HepG2 (cell line): ENCODE measurements around the gene NBEA. TPM values are rescaled to one million over a fixed set of nuclear protein-coding genes. Genes with fewer than 3 reads are reported as not detected.

Source experiments
- ATAC-seq: fragments of 200-7000 bp; cut with Tn5 transposase; 3 replicates; pipeline ENCODE4 v1.9.1; 2020; ENCODE audit warnings: mild to moderate bottlenecking, moderate library complexity
- BruUV-seq: library from RNA; stranded (reverse); fragments of 400-500 nt; replicated peaks from 2 replicates; lab custom pipeline; 2021; lab: Mats Ljungman, UMichigan
- CTCF ChIA-PET: fragments of 300-600 bp; formaldehyde crosslinking; extraction: SDS; loops from one replicate; lab custom pipeline; 2021; ENCODE audit warnings: low total read pairs, inconsistent platforms, low intra/inter-chr PET ratio; lab: Yijun Ruan, JAX
- POLR2A ChIA-PET: fragments of 350-600 bp; sonication (Branson Sonifier 250); formaldehyde crosslinking; loops from one replicate; lab custom pipeline; 2020; ENCODE audit warnings: antibody characterized with exemption, inconsistent platforms; lab: Yijun Ruan, JAX
- DNase-seq: peaks from one replicate; pipeline ENCODE4 v3.0.0-alpha.2; 2015; ENCODE audit warnings: low spot score
- FAIRE-seq: peaks from 3 replicates; lab custom pipeline; 2011; peaks lifted over from hg19 to GRCh38; lab: Jason Lieb, UNC
- H2AFZ ChIP-seq: one replicate; pipeline ENCODE4 v1.6.1; 2011; ENCODE audit warnings: low read length, inconsistent platforms
- H3K27ac ChIP-seq: fragments of 300-600 bp; 3 replicates; pipeline ENCODE4 v1.8.0; 2011; ENCODE audit warnings: mixed run types, mild to moderate bottlenecking, mixed read lengths, low read length, inconsistent platforms; ENCODE audit not compliant: insufficient read depth; ENCODE audit errors: extremely low read length
- H3K27me3 ChIP-seq, 2 experiments: fragments of 200-600 bp in 1 of 2; 2 replicates in 1 of 2; 3 replicates in 1 of 2; pipeline versions ENCODE4 v1.6.0 to v1.8.0; 2011; ENCODE audit warnings: low read length in 2 of 2, mild to moderate bottlenecking in 2 of 2, moderate library complexity in 2 of 2, inconsistent platforms in 1 of 2; ENCODE audit not compliant: insufficient read depth in 2 of 2, control insufficient read depth in 1 of 2
- H3K36me3 ChIP-seq, 2 experiments: fragments of 200-600 bp in 1 of 2; replicated peaks in 1 of 2; 2 replicates in 1 of 2; 3 replicates in 1 of 2; pipeline versions ENCODE4 v1.5.1 to v1.8.0; 2011; ENCODE audit warnings: low read length in 2 of 2, inconsistent platforms in 1 of 2; ENCODE audit not compliant: insufficient read depth in 2 of 2, control insufficient read depth in 1 of 2
- H3K4me1 ChIP-seq: 2 replicates; pipeline ENCODE4 v1.5.1; 2012; ENCODE audit warnings: low read length, inconsistent platforms; ENCODE audit not compliant: insufficient read depth
- H3K4me2 ChIP-seq: 2 replicates; pipeline ENCODE4 v1.6.0; 2011; ENCODE audit warnings: low read depth, low read length, inconsistent platforms
- H3K4me3 ChIP-seq, 3 experiments: fragments of 200-600 bp in 1 of 3; sonication (generic), shearing (Covaris generic) in 1 of 3; replicated peaks in 1 of 3; 2 replicates each; pipeline ENCODE4 v1.5.1; 2011 to 2016; ENCODE audit warnings: low read length in 3 of 3, inconsistent platforms in 2 of 3, low read depth in 2 of 3, mild to moderate bottlenecking in 2 of 3, control low read depth in 1 of 3, mixed read lengths in 1 of 3; ENCODE audit not compliant: insufficient read depth in 1 of 3
- H3K79me2 ChIP-seq: one replicate; pipeline ENCODE4 v1.6.1; 2011; ENCODE audit warnings: low read length, inconsistent platforms; ENCODE audit not compliant: insufficient read depth
- H3K9ac ChIP-seq: 2 replicates; pipeline ENCODE4 v1.6.0; 2011; ENCODE audit warnings: mild to moderate bottlenecking, low read depth, low read length, inconsistent platforms; ENCODE audit not compliant: insufficient read depth
- H3K9me3 ChIP-seq: 2 replicates; pipeline ENCODE4 v1.5.1; 2012; ENCODE audit warnings: mild to moderate bottlenecking, low read length
- H4K20me1 ChIP-seq: 2 replicates; pipeline ENCODE4 v1.6.0; 2011; ENCODE audit warnings: inconsistent platforms, mild to moderate bottlenecking, low read length, moderate library complexity; ENCODE audit not compliant: insufficient read depth
- AHR ChIP-seq: IDR thresholded peaks from 2 replicates; pipeline ENCODE4 v1.6.1; 2018; ENCODE audit warnings: missing genetic modification reagents, missing compliant biosample characterization
- HNF4A ChIP-seq: sonication (generic); formaldehyde crosslinking; IDR thresholded peaks from 2 replicates; pipeline ENCODE4 v1.4.0; 2020; ENCODE audit warnings: missing genetic modification reagents
- MAFF ChIP-seq: IDR thresholded peaks from 2 replicates; pipeline ENCODE4 v1.6.1; 2011; ENCODE audit warnings: low read depth, low read length, improper control_type of control experiment
- MAFK ChIP-seq, 2 experiments: IDR thresholded peaks in 1 of 2; conservative IDR thresholded peaks in 1 of 2; 2 replicates each; pipeline ENCODE4 v1.6.1; 2011; ENCODE audit warnings: improper control_type of control experiment in 2 of 2, low read length in 2 of 2
- NCOA2 ChIP-seq: sonication (generic); formaldehyde crosslinking; IDR thresholded peaks from 2 replicates; pipeline ENCODE4 v1.8.0; 2022; ENCODE audit warnings: inconsistent platforms
- ZBTB26 ChIP-seq: IDR thresholded peaks from 2 replicates; pipeline ENCODE4 v1.6.1; 2016; ENCODE audit warnings: missing compliant biosample characterization, missing genetic modification reagents, borderline replicate concordance
- ZBTB42 ChIP-seq: sonication (generic); formaldehyde crosslinking; IDR thresholded peaks from 2 replicates; pipeline ENCODE4 v1.5.0; 2020; ENCODE audit warnings: mild to moderate bottlenecking, missing genetic modification reagents
- ZBTB7B ChIP-seq: sonication (generic); formaldehyde crosslinking; IDR thresholded peaks from 2 replicates; pipeline ENCODE4 v1.4.0; 2020; ENCODE audit warnings: missing genetic modification reagents
- WGBS: methylation state at CpG from one replicate; pipeline ENCODE4 v1.1.6; 2017; ENCODE audit warnings: low lambda C conversion rate; 5-methylcytosine and 5-hydroxymethylcytosine counted together
- in situ Hi-C: cut with HindIII; loops from 2 replicates; pipeline ENCODE4 v1.10.0; 2017; ENCODE audit warnings: low pct_unique_long_range_greater_than_20kb; ENCODE audit not compliant: extremely low pct_ligation_motif_present
- intact Hi-C: fragments of 100-400 bp; cut with micrococcal nuclease; formaldehyde crosslinking; loops from one replicate; pipeline ENCODE4 v1.10.0; 2022; ENCODE audit not compliant: unreplicated experiment
- polyA plus RNA-seq, 8 experiments: library from polyadenylated mRNA; depleted of rRNA in 3 of 8; stranded (reverse) in 7 of 8; unstranded in 1 of 8; fragments of >200 nt; fragmentation: Illumina TruSeq in 4 of 8; extraction: Trizol in 4 of 8; gene quantifications; 2 replicates each; pipeline versions ENCODE4 v1.2.1 to v1.2.3, GENCODE V29; 2011 to 2016; ENCODE audit warnings: low read depth in 4 of 8, missing spikeins in 1 of 8, mixed read lengths in 1 of 8; ENCODE audit not compliant: insufficient read depth in 1 of 8
- total RNA-seq, 5 experiments: library from RNA; depleted of rRNA; stranded (reverse); fragments of >200 nt; fragmentation: Illumina TruSeq; extraction: Trizol; gene quantifications; 2 replicates each; pipeline ENCODE4 v1.2.3, GENCODE V29; 2016; ENCODE audit warnings: low read depth in 1 of 5
- TF ChIP-seq, protein P1 (sequence below): IDR thresholded peaks from 2 replicates; pipeline ENCODE4 v1.6.1; 2016; ENCODE audit warnings: mild to moderate bottlenecking

The NBEA gene
- total and polyA plus RNA-seq, 2 of the 13 experiments (the other 11 are each of a cell fraction or from before 2014, with no cell fraction given), result 2.7 to 2.8 TPM

DNA sequence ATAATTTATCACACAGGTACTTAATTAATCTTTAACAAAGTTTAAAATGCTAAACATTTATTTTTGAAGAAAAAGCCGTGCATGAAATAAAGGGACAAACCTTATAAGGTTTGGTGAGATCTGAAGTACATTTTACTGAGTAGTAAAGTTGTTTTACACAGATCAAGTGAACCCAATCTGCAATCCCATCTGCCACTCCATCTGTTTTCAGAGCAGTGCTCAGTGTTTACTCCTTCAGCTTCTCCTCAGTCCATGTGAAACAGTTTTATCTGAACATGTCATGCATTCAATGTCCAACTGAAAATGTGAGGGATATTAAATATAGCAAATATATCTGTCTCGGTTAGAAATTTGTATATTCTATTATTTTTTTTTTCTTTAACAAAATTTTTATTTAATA lies 367.6 kb downstream of the NBEA start (continued):
- TF ChIP-seq, protein P1, sequence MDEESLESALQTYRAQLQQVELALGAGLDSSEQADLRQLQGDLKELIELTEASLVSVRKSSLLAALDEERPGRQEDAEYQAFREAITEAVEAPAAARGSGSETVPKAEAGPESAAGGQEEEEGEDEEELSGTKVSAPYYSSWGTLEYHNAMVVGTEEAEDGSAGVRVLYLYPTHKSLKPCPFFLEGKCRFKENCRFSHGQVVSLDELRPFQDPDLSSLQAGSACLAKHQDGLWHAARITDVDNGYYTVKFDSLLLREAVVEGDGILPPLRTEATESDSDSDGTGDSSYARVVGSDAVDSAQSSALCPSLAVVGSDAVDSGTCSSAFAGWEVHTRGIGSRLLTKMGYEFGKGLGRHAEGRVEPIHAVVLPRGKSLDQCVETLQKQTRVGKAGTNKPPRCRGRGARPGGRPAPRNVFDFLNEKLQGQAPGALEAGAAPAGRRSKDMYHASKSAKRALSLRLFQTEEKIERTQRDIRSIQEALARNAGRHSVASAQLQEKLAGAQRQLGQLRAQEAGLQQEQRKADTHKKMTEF (CRISPR knock-in tag), result no peak
- no peak for TF ChIP-seq AHR (CRISPR knock-in tag)

DNA sequence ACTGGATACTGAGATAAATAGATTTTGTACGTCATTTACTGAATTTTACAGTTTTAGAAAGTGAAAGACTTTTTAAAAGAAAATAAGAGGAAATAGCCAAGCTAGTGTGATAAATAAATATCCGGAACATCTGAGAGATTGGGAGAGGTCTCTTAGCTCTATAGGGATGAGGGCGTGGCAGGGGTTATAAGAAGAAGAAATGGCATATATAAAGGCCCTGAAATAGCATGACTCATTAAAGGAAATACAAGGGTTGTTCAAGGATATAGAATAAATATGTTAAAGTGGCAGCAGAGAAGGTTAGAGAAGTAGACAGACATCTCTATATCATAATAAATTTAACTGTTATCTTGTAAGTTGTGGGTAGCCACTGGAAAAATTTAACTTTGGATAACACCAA lies 390.1 kb downstream of the NBEA start:
- H3K27ac ChIP-seq, result no peak overlapping the region
- ATAC-seq, result no peak
- CTCF ChIA-PET, result no interaction called here
- POLR2A ChIA-PET, result no interaction called here
- 72% methylated on average over 3 of the region's 3 CpGs for WGBS
- H3K4me1 ChIP-seq, result no peaks in the 10 kb centered on the region
- in situ Hi-C loops, result no loop called here
- H3K27me3 ChIP-seq, result no peaks in the 10 kb centered on the region
- H3K4me3 ChIP-seq, result no peak overlapping the region
- H3K36me3 ChIP-seq, result no peaks in the 10 kb centered on the region
- no peaks in the 10 kb centered on the region for H4K20me1 ChIP-seq
- no peaks in the 10 kb centered on the region for H3K9me3 ChIP-seq
- FAIRE-seq, result no peak
- H2AFZ ChIP-seq, result no peak overlapping the region
- H3K79me2 ChIP-seq, result no peaks in the 10 kb centered on the region
- intact Hi-C loops, result no loop called here
- H3K9ac ChIP-seq, result no peak overlapping the region
- no peak for TF ChIP-seq NCOA2 (CRISPR knock-in tag)
- no peak for TF ChIP-seq ZBTB42 (CRISPR knock-in tag)
- DNase-seq, result no peak
- no TSS peak for BruUV-seq
- H3K4me2 ChIP-seq, result no peak overlapping the region

GRCh38 chr13:35333157-35333556 lies 391.1 kb downstream of the NBEA start:
- H3K9ac ChIP-seq, result no peak overlapping the region
- no peaks in the 10 kb centered on the region for H4K20me1 ChIP-seq
- DNase-seq (no peak), ATAC-seq (no peak)
- H3K36me3 ChIP-seq, result no peaks in the 10 kb centered on the region
- WGBS, result 69% methylated on average over 3 of the region's 3 CpGs
- no peak overlapping the region for H3K4me2 ChIP-seq
- no TSS peak for BruUV-seq
- TF ChIP-seq MAFF (peak; percentile 59; the same call in 1 of the 2 replicates), HNF4A (no peak), MAFK (conservative IDR thresholded peaks at IDR 0.05 in 1 of 2, IDR thresholded peaks at IDR 0.05 in 1 of 2; ENCODE audit: low read length in 2 of 2) (peak; percentile 41 to 83; a peak in 3 of 4 replicates), ZBTB26 (no peak), ZBTB7B (CRISPR knock-in tag) (no peak)
- TF ChIP-seq, all 625 proteins: peak for 2
- H3K27ac ChIP-seq, result no peak overlapping the region
- no peaks in the 10 kb centered on the region for H3K27me3 ChIP-seq
- H3K9me3 ChIP-seq, result no peaks in the 10 kb centered on the region
- no peak for FAIRE-seq
- ChIA-PET POLR2A (no interaction called here), CTCF (no interaction called here)
- no peaks in the 10 kb centered on the region for H3K79me2 ChIP-seq
- H2AFZ ChIP-seq, result no peak overlapping the region
- in situ Hi-C loops (no loop called here), intact Hi-C loops (no loop called here)
- no peak overlapping the region for H3K4me3 ChIP-seq
- no peaks in the 10 kb centered on the region for H3K4me1 ChIP-seq
